Right cardiac atrium (tissue), 5 donors: ENCODE data around the gene CD14. TPM values are rescaled to one million over a fixed set of nuclear protein-coding genes. Genes with fewer than 3 reads are reported as not detected.
A peak's percentile ranks its signal among the peaks of the same experiment; 100 is the strongest.
"Not testable (repeated sequence)": the region's sequence is repeated elsewhere in the genome, so short reads cannot be mapped to it uniquely, and the experiment has no call there.

ENCODE experiments used
- ATAC-seq, 2 donors: fragments of 200-7000 bp; cut with Tn5 transposase; one replicate each; pipeline versions ENCODE4 v1.8.0 to v1.9.1; 2020; ENCODE audit warnings: moderate library complexity in 2 of 2, mild to moderate bottlenecking in 1 of 2
- DNase-seq, 3 donors: peaks; one replicate each; pipeline ENCODE4 v3.0.0-alpha.2; 2020
- H3K27ac ChIP-seq: one replicate; pipeline ENCODE4 v1.5.1; 2013; ENCODE audit warnings: mild to moderate bottlenecking, low read length, control low read depth, moderate library complexity
- H3K27me3 ChIP-seq: one replicate; pipeline ENCODE4 v1.6.1; 2013; ENCODE audit not compliant: control insufficient read depth, insufficient read depth
- H3K4me1 ChIP-seq: one replicate; pipeline ENCODE4 v1.6.1; 2013; ENCODE audit warnings: low read length; ENCODE audit not compliant: control insufficient read depth, insufficient read depth
- H3K4me3 ChIP-seq: one replicate; pipeline ENCODE4 v1.5.1; 2013; ENCODE audit warnings: low read length, control low read depth
- H3K9me3 ChIP-seq: one replicate; pipeline ENCODE4 v1.6.1; 2013; ENCODE audit warnings: low read length; ENCODE audit not compliant: control insufficient read depth
- WGBS: extraction: QIAGEN DNeasy Blood & Tissue Kit; methylation state at CpG from one replicate; pipeline ENCODE4 v1.1.7; 2013; 5-methylcytosine and 5-hydroxymethylcytosine counted together
- intact Hi-C, 4 donors: fragments of 100-400 bp; cut with DNase I; formaldehyde crosslinking; loops; one replicate each; pipeline versions ENCODE4 v1.11.0 to v1.14.0; 2022 to 2023
- long read RNA-seq, 4 donors: library from polyadenylated mRNA; unstranded; transcript quantifications; one replicate each; pipeline ENCODE4 v2.0.0, GENCODE V29; 2020 to 2021
- polyA plus RNA-seq: library from polyadenylated mRNA; stranded (reverse); fragments of 200-250 nt; gene quantifications from one replicate; pipeline ENCODE4 v1.2.3, GENCODE V29; 2013
- total RNA-seq, 4 donors: library from RNA; stranded (reverse); fragmentation: NEBNext Ultra II Directional; extraction: Animal tissue kit (Norgen Biotek cat#: 25700); gene quantifications; one replicate each; pipeline ENCODE4 v1.2.1, GENCODE V29; 2021
- donor health status: healthy with polysubstance abuse.
- donor health status: DM: no; HTN: yes; CAD: no.
- donor health status: DM: no; HTN: no; CAD: no.
- donor health status: DM: no; HTN: yes; CAD: no; lungs with severe emphysema.
- donor health status: DM: yes; HTN: yes; CAD: no.

Gene CD14
- total RNA-seq, result 10 to 100 TPM; 52.8 to 99.0 (median 68.0) TPM
- 25.1 TPM for polyA plus RNA-seq
- long read RNA-seq, donor 1, transcript CD14-201 (2 exons, 1,886 nt), result major isoform, 45 of 56 reads
- long read RNA-seq, donor 1, partial matches to known transcripts, result 0 of 56 reads
- long read RNA-seq, donor 1, other reads (novel, unspliced or antisense), result 11 of 56 reads
- long read RNA-seq, donor 2, transcript CD14-201 (2 exons, 1,886 nt), result major isoform, 18 of 23 reads
- long read RNA-seq, donor 2, partial matches to known transcripts, result 0 of 23 reads
- long read RNA-seq, donor 2, other reads (novel, unspliced or antisense), result 4 of 23 reads
- long read RNA-seq, donor 3, transcript CD14-201 (2 exons, 1,886 nt), result major isoform, 40 of 44 reads
- long read RNA-seq, donor 3, partial matches to known transcripts, result 0 of 44 reads
- long read RNA-seq, donor 3, other reads (novel, unspliced or antisense), result 4 of 44 reads
- long read RNA-seq, donor 4, transcript CD14-201 (2 exons, 1,886 nt), result major isoform, 22 of 24 reads
- long read RNA-seq, donor 4, partial matches to known transcripts, result 0 of 24 reads
- long read RNA-seq, donor 4, other reads (novel, unspliced or antisense), result 2 of 24 reads

DNA sequence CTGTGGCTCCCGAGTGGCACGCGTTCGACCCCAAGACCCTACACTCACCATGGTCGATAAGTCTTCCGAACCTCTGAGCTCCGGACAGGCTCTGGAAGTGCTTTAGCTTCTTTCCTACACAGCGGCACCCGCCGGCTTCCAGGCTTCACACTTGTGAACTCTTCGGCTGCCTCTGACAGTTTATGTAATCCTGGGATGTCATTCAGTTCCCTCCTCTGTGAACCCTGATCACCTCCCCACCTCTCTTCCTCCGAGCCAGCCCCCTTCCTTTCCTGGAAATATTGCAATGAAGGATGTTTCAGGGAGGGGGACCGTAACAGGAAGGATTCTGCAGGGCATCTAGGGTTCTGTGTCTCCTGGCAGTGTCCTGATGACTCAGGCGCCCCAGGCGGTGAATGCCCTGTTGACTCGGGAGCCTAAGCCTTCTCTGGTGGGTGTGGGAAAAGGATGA is at the start of gene CD14:
CD14 (minus strand) TSS at position 155 of the 451 bp plus-strand sequence; CDS start at position 51, 104 bp downstream.
- intact Hi-C loops, result loop anchor here in 3 of 4 donors (5.0 to 10.0 kb wide), 2 partner anchors 66 to 68 kb away; partner anchors contain the start of genes APBB3 (in 1 of the 3) and SLC35A4 (in 1 of the 3)
- DNase-seq (peak; percentile 56 to 82 (median 78)), ATAC-seq (peak; percentile 67 to 74)
- Histone ChIP-seq H3K4me3 (peak within 1 kb of the TSS; percentile 44), H3K27ac (peak within 1 kb of the TSS; percentile 20), H3K27me3 (no peaks in the 10 kb centered on the region), H3K9me3 (no peaks in the 10 kb centered on the region), H3K4me1 (no peaks in the 10 kb centered on the region)
- WGBS, result 7% methylated on average over 16 of the region's 16 CpGs

DNA sequence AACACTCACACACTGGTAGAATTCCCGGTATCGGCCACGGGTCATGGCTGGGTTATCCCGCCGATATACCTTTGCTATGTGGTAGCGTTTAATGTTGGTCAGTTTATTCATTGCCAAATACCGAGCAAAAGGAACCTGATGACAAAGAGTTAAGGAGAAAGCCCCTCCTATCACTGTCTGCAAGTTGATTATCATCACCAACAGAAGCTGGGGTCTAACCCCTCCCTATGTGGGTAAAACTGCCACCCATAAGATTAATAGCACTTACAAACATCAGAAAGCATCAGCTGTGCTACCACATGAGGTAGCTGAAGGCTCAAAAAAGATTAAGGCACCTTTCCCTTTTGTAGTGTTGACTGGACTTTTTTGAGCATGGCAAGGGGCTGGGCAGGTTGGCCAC is 46.0 kb upstream of the CD14 start:
- WGBS, result 97% methylated on average over 7 of the region's 7 CpGs
- no peak overlapping the region for H3K27ac ChIP-seq
- intact Hi-C loops, result no loop called here
- DNase-seq (no peak), ATAC-seq (no peak)
- no peak overlapping the region for H3K4me3 ChIP-seq
- no peaks in the 10 kb centered on the region for H3K4me1 ChIP-seq
- H3K9me3 ChIP-seq, result no peaks in the 10 kb centered on the region
- no peaks in the 10 kb centered on the region for H3K27me3 ChIP-seq

DNA sequence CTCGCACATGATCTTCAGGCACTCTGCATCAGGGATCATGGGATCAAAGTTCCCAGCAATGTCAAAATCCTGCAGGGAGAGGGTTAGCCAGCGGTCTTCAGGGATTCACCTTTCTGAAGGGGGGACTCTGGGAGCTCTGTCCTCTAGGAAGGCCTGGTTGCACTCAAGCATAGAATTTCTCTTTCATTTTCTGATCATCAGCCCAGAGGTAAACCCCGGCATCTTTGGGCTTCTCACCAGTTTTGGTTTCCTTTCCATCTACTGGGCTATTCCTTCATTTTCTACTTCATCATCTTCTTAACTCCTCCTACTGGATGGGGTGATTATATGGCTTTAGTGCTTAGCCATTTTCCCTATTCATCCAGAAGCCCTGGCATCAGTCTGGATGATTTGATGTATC is 45.0 kb upstream of the CD14 start:
- no peaks in the 10 kb centered on the region for H3K9me3 ChIP-seq
- intact Hi-C loops, result no loop called here
- no peaks in the 10 kb centered on the region for H3K27me3 ChIP-seq
- 99% methylated on average over 3 of the region's 3 CpGs for WGBS
- no peaks in the 10 kb centered on the region for H3K4me1 ChIP-seq
- DNase-seq, result no peak
- ATAC-seq, result no peak
- H3K27ac ChIP-seq, result no peak overlapping the region
- H3K4me3 ChIP-seq, result no peak overlapping the region

DNA sequence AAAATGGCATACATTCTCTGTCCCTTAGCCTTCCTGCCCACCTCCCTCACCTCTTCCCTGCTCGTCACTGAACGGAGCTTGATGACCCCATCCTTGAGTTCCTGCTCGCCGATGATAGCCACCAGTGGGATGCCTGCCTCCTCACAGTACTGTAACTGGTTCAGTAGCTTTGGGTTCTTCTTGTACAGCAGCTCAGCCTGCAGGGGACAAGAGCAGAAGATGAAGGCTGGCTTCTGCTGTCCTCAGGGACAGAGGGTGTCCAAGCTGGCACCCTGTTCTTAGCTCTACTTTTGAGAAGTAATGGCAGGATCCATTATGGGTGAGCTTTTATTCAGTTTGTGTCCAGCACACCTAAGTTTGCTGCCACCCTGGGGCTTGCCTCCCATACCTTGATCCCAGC is 41.7 kb upstream of the CD14 start:
- H3K9me3 ChIP-seq, result no peaks in the 10 kb centered on the region
- ATAC-seq (no peak), DNase-seq (no peak)
- WGBS, result 96% methylated on average over 4 of the region's 4 CpGs
- H3K27ac ChIP-seq, result no peak overlapping the region
- intact Hi-C loops, result no loop called here
- H3K4me1 ChIP-seq, result no peaks in the 10 kb centered on the region
- H3K27me3 ChIP-seq, result no peaks in the 10 kb centered on the region
- no peak overlapping the region for H3K4me3 ChIP-seq

DNA sequence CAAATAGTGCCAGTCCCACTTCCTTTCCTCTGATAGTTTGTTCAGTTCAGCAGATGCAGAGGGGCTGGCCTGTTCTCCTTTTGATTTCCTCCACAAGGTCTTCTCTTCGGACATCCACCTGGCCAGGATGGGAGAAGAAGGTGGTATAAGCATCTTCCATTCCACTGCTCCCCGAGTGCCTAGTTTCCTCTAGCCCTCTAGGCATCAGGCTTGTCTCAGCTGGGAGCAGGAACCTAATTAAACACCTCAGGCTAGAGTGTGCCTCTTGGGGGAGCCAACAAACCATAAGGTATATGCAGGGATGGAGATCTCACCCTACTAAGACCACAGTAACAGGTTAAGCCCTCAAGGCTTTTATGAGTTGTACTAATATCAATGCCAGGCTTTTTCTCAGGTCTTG is 41.2 kb upstream of the CD14 start:
- Histone ChIP-seq H3K27me3 (no peaks in the 10 kb centered on the region), H3K4me1 (no peaks in the 10 kb centered on the region), H3K4me3 (no peak overlapping the region), H3K9me3 (no peaks in the 10 kb centered on the region), H3K27ac (no peak overlapping the region)
- DNase-seq (no peak), ATAC-seq (no peak)
- 86% methylated on average over 2 of the region's 2 CpGs for whole genome bisulfite sequencing
- intact Hi-C loops, result no loop called here

DNA sequence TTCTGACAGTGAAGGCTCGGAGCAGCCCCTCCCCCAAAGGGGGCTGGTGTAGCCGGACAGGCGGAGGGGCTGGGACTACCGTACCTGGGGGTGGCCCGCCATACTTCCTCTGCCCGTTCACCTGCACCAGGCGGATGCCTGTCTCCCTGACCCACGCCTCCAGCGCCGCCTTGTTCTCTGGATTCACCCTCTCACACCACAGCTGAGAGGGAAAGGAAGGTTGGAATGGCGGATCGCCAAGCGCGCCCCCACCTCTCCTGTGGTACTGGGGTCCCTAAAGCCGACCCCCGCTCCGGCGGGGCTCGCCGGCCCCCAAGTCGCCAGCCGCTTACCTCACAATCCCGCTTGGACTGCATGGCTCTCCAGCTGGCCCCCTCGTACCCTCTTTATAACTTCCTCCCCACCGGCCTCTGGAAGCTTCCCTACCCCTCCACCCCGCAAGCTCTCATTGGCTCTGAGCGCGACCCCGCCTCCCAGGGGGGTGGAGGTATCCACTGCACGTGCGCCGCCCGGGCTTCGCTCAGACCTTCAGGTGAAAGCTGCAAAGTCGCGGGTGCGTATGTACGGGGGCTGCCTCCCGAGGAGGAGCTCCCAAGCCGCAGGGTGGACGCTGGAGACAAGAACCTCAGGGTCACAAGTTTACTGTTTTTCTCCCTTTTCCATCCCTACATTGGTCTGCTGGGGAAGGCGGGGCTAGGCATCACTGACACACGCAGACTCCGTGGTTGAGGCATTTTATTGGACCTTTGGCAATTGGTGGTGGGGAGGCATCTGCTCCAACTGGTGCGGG is 40.4 kb upstream of the CD14 start, which contains the start of gene DND1:
DND1 (minus strand) TSS at position 390 of the 790 bp plus-strand sequence; CDS start at position 356, 34 bp downstream.
- Histone ChIP-seq H3K9me3 (no peaks in the 10 kb centered on the region), H3K4me3 (no peak within 1 kb of the TSS), H3K4me1 (no peaks in the 10 kb centered on the region), H3K27me3 (no peaks in the 10 kb centered on the region), H3K27ac (no peak within 1 kb of the TSS)
- intact Hi-C loops, result no loop called here
- peak in 1 of 2 donors; percentile 23 for ATAC-seq
- DNase-seq, result peak in 2 of 3 donors; percentile 56 to 63
- 83% methylated on average over 45 of the region's 45 CpGs for WGBS

DNA sequence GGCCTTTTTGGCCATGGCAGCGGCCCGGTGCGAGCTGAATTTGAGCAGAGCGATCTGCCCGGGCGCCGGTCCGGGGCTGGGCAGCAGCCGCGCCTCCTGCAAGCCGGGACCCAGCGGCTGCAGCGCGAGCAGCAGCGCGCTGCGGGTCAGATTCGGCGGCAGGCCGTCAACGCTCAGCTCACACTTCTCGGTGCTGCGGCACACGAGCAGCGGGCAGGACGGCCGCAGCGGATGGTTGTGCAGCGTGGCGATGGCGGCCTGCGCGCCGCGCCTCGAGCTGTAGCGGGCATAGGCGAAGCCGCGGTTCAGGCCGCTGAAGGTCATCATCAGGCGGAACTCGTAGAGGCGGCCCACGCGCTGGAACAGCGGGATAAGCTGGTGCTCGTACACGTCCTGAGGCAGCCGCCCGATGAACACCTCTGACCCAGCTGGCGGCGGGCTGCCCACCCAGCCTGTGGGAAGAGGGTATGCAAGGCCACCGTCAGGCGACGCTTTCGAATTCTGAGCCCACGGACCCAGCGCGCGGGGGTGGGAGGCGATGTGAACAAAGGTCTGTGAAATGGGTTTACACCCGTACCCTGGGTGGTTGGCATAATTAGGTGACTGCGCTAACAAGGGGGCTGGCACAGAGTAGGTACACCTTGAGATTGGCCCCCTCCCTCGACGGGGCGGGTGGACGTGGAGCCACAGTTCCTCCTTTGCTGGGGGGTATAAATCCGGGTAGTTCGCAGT is 39.6 kb upstream of the CD14 start:
- ATAC-seq (peak; percentile 22 to 59), DNase-seq (peak; percentile 59 to 78 (median 74))
- WGBS, result 44% methylated on average over 70 of the region's 70 CpGs

DNA sequence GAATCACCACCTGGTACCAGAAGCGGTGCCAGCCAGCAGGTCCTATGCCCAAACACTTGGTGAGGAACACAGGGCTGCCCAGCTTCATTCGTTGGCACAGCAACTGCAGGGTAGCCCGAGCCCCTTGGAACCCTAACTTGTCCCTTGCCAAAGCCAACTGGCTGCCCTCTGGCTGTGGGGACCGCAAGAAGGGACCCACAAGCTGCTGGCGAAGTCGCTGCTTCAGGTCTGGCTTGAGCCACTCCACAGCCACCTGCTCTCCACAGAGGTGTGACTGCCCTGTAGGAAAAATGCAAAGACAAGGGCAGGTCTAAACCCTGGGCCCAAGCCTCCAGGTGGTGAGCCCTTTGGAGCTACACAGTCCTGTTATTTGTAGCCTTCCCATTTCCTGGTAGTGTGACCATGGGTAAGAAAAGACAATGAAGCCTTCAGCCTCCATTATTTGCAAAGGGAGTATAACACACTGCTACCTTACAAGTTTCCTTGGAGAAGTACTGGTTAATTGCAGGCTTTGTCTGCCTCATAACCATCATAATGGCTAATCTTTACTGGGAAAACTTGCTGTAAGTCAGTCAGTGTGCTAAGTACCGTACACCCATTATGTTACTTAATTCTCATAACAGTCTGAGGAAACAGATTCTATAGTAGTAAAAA is 38.6 kb upstream of the CD14 start:
- Histone ChIP-seq H3K27me3 (no peaks in the 10 kb centered on the region), H3K4me3 (no peak overlapping the region), H3K9me3 (no peaks in the 10 kb centered on the region), H3K4me1 (no peaks in the 10 kb centered on the region), H3K27ac (no peak overlapping the region)
- no peak for DNase-seq
- 92% methylated on average over 6 of the region's 7 CpGs for WGBS
- intact Hi-C loops, result no loop called here
- no peak for ATAC-seq

More for the DNA sequence above, 39.6 kb upstream of the CD14 start:
- Histone ChIP-seq H3K27me3 (no peaks in the 10 kb centered on the region), H3K9me3 (no peaks in the 10 kb centered on the region), H3K4me1 (no peaks in the 10 kb centered on the region), H3K4me3 (no peak overlapping the region), H3K27ac (no peak overlapping the region)
- intact Hi-C loops, result no loop called here

DNA sequence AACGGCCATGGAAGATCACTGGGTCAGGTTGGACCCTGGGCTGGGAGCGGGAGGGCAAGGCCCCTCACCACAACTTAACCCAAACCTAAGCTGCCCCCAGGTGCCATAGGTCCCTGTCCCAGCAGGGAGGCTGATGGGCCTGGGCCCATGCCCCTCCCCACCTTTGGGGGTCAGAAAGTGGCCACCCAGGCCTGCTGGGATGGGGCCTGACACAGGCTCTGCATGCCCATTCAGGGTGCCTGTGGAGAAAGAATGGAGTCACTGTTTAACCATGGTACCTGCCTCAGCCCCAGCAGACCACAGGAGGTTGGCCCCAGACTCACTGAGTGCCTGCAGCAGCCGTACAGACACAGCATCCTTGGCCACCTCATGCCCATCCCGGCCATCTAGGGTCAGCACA is 38.1 kb upstream of the CD14 start:
- intact Hi-C loops, result not testable (repeated sequence)
- 93% methylated on average over 4 of the region's 4 CpGs for WGBS
- peak; percentile 5 to 23 for ATAC-seq

More for the DNA sequence above, 38.1 kb upstream of the CD14 start:
- H3K27ac ChIP-seq, H3K4me3 ChIP-seq, H3K27me3 ChIP-seq, DNase-seq, H3K9me3 ChIP-seq, H3K4me1 ChIP-seq: not testable (repeated sequence)
